Nasal cavity respiratory epithelium epithelial cell of viscerocranial mucosa (primary cell): ENCODE measurements around the gene SLC22A17. TPM values are rescaled to one million over a fixed set of nuclear protein-coding genes. Genes with fewer than 3 reads are reported as not detected.

Source experiments
- total RNA-seq: library from RNA; depleted of rRNA; stranded (reverse); fragments of >200 nt; gene quantifications from 2 replicates; pipeline ENCODE4 v1.2.3, GENCODE V29; 2014

SLC22A17 gene
- 1.0 and 4.9 TPM in 2 replicates for total RNA-seq

DNA sequence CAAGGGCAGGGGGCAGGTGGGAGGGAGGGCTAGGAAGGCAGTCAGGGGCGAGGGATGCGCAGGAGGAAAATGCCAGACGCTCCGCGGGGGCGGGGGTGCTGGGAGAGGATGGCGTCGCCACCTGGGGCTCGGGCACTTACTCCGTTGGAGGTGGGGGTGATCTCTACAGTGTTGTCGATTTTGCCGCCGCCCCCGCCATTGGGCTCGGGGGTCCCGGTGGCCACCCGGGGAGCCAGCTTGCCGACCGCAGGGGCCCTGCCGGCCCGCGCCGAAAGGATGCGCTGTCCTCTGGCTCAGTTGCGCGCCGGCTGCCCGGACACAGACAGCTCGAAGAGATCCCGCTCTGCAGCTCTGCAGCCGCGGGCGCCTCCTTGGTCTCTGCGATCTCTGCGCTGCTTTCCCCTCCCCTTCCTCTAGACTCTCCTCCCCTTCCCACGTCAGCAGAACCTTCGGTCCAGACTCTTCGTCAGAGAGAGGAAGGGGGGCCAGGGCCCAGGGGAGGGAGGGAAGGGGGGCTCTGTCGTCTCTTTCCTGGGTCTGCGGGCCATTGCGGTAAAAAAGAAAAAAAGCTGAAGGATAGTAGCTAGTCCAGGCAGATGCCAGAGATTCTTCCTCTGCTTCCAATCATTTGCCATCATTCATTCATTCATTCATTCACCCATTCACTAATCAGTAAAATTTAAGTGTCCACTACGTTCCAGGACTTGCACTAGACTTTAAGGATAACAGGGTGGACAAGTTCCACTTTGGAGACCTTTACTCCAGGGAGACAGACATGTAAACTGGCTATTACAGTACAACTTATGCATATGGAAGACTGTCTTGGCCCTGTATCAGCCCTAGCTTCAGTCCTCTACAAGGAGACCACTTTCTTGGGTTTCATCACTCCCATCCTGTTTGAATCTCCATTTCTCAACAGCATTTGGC lies at the start of gene SLC22A17:
Gene SLC22A17 (minus strand): TSS at position 382 of the 927 bp plus-strand sequence.

DNA sequence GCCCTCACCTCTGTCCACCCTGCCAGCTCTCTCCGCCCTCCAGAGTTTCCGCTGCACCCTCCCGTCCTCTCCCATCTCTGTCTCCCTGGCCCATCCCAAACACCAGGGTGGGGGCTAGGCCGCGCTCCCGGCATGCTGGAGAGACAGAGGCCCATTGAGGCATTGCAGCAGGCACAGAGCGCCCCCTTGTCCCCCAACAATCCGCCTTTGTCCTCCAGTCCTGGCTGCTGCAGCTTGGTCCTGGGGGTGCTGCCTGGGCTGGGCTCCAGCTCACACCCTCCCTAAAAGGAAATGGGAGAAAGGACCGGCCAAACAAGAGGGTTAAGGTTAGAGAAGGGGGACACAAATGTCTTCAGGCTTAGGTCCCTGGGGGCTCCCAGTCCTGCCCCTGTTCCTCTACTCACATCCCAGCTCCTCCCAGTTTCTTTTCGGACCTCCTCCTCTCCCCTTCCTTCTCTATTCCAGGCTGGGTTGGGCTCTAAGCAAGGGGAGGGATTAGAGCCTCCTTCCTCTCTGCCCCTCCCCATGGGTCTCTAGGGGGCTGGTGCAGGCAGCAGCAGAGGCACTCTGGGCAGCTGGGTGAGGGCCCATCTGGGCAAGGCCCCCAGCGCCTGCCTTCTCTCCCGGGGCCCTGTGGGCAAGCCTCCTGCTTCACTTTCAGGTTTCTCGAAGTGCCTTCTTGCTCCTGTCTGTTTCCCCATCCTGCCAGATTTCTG lies 24.0 kb upstream of the SLC22A17 start, which contains the start of gene CMTM5:
Gene CMTM5 (plus strand): TSS at position 565 of the 716 bp plus-strand sequence. CDS start 206 bp downstream, outside the sequence.

GRCh38 chr14:23372509-23372908 lies 19.8 kb upstream of the SLC22A17 start, which contains the start of gene IL25:
Gene IL25 (plus strand): TSS chr14:23372809.

GRCh38 chr14:23365036-23365731 lies 12.5 kb upstream of the SLC22A17 start, which contains the start of gene EFS:
Gene EFS (minus strand): TSS chr14:23365172. CDS start chr14:23365025, 147 bp downstream.

DNA sequence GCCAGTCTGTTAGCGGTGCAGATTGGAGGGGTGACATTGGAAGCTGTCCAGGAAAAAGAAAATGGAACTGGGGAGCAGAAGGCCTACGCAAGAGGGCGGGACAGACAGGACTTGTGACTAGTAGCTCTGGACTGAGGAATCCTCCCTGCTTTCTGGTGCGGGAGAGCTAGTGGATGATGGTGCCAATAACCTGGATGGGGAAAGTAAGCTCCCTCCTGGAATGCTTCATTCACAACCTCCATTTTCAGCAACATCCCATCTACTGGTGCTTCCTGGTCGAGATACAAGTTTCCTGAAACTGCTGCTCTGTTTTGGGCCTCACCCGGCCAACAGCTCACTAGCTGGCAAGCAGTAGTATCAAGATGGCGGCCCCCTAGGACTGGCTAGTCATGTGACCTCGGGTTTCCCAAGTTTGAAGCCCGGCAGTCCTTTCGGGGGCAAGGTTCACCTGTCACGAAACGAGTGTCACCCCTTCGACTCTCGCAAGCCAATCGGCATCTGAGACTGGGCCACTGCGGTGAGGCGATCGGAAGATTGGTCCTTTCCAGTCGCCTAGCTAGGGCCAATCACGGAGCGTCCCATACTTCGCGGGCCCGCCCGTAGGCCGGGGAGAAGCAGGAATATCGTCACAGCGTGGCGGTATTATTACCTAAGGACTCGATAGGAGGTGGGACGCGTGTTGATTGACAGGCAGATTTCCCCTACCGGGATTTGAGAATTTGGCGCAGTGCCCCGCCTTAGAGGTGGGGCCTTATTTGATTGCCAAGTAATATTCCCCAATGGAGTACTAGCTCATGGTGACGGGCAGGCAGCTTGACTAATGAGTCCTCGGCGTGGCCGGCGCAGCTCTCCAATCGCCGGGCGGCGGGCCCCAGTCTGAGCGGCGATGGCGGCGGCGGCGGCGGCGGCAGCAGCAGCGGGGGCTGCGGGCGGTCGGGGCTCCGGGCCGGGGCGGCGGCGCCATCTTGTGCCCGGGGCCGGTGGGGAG lies 31.8 kb downstream of the SLC22A17 start, which contains the start of gene PABPN1:
Gene PABPN1 (plus strand): TSS at position 874 of the 988 bp plus-strand sequence. CDS start 13 bp downstream, at position 887.

DNA sequence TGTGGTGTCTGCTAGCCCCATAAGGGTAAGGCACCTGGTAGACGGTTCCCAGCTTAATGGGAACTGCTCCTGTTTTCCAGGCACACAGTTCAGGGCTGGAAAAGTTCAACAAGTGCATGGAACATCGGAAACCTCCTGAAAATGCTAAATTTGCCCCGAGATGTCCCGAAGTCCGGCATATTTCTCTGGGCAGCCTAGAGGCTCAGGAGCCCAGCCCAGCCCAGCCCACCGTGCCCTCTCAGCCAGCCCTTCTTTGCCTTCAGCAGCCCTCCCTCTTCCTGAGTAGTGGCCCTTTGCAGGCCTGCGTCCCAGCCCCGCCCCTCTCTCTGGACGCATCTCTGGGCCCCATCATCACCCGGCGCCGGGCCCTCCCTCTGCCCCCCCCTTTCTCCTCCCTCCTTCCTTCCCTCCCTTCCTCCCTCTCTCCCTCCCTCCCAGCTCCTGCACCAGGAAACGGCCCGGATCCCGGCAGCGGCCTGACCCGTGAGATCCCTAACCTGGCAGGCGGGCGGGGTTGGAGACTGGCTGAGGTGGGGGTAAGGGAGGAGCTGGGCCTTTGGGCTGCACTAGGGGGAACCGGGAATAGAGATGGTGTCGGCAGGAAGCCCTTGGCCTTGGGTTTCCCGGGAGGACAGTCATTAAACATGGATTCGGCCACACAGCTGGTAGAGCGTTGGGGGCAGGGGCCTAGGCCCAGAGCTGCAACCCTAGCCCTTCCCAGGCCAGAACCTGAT lies 46.1 kb downstream of the SLC22A17 start, which contains the start of gene BCL2L2:
Gene BCL2L2 (plus strand): TSS at position 422 of the 734 bp plus-strand sequence. CDS start 935 bp downstream, outside the sequence.

DNA sequence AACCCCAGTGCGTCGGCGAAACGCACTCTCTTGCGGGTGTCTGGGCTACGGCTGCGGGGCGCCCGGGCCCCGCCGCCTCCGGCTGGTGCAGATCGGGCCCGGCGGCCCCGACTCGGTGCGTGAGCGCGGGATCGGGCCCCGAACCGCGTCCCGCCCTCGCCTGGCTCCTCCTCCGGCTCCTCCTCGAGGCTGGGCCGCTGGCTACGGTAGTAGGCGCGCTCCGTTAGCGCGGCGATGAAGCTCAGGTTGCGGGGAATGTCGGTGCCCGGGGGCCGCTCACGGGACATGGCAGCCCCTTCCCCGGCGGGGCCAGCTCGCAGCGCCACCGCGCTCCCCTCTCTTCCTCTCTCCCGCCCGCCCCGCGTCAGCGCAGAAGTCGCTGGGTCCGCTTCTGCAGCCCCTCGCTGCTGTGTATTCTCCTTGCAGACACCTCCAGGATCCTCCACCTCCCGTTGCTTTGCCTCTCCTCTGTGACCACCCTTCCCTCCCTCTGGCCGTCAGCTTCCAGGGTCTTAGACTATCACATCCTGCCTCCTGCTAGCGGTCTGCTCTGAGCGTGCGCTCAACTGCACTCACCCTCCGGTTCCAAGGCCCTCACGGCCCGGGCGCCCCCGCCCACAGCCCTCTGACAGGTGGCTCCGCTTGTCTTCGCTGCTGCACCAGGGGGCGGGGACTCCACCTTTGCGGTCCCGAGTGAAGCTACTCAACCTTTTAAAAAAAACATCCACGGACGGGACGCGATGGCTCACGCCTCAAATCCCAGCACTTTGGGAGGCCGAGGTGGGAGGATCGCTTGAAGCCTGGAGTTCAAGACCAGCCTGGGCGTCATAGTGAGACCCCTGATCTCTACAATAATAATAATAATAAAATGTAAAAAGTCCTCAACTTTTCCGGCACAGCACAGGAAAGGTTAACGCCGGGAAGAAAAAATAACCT lies 50.1 kb downstream of the SLC22A17 start, which contains the start of gene PPP1R3E:
Gene PPP1R3E (minus strand): TSS at position 570 of the 936 bp plus-strand sequence. CDS start 283 bp downstream, at position 287.

Other genes with a start within 250 kb of the SLC22A17 start
- not detected in 2 replicates for gene CIROP, start 247.9 kb downstream of the SLC22A17 start, total RNA-seq
- gene CEBPE, start 233.6 kb downstream of the SLC22A17 start, total RNA-seq = not detected in 2 replicates
- 12.6 and 26.1 TPM in 2 replicates for gene SLC7A8, start 169.2 kb downstream of the SLC22A17 start, total RNA-seq
- not detected in 2 replicates for gene RNF212B, start 115.0 kb downstream of the SLC22A17 start, total RNA-seq
- gene HOMEZ, start 66.8 kb downstream of the SLC22A17 start, total RNA-seq = 5.1 and 13.2 TPM in 2 replicates
- 2.7 and 3.1 TPM in 2 replicates for gene PPP1R3E, start 50.0 kb downstream of the SLC22A17 start, total RNA-seq
- 34.5 and 36.4 TPM in 2 replicates for gene BCL2L2, start 46.1 kb downstream of the SLC22A17 start, total RNA-seq
- gene PABPN1, start 31.4 kb downstream of the SLC22A17 start, total RNA-seq = 81.3 and 91.4 TPM in 2 replicates
- 6.2 and 14.2 TPM in 2 replicates for gene EFS, start 12.3 kb upstream of the SLC22A17 start, total RNA-seq
- not detected in 2 replicates for gene IL25, start 19.9 kb upstream of the SLC22A17 start, total RNA-seq
- gene CMTM5, start 24.2 kb upstream of the SLC22A17 start, total RNA-seq = not detected in 2 replicates
- not detected in 2 replicates for gene MYH6, start 55.4 kb upstream of the SLC22A17 start, total RNA-seq
- gene MYH7, start 82.8 kb upstream of the SLC22A17 start, total RNA-seq = not detected in 2 replicates
- gene NGDN, start 116.8 kb upstream of the SLC22A17 start, total RNA-seq = 49.6 and 50.5 TPM in 2 replicates
- gene ZFHX2, start 198.9 kb upstream of the SLC22A17 start, total RNA-seq = under 0.01 and 0.43 TPM in 2 replicates
- 7.5 and 8.1 TPM in 2 replicates for gene THTPA, start 203.4 kb upstream of the SLC22A17 start, total RNA-seq
- gene AP1G2, start 214.9 kb upstream of the SLC22A17 start, total RNA-seq = 28.7 and 54.4 TPM in 2 replicates
- gene JPH4, start 225.9 kb upstream of the SLC22A17 start, total RNA-seq = not detected in 2 replicates